Measurements from ENCODE around the gene CENPV.

CENPV gene

GRCh38 chr17:16358394-16358793 is 5.1 kb upstream of the CENPV start:
- DNase-seq, result no peak

DNA sequence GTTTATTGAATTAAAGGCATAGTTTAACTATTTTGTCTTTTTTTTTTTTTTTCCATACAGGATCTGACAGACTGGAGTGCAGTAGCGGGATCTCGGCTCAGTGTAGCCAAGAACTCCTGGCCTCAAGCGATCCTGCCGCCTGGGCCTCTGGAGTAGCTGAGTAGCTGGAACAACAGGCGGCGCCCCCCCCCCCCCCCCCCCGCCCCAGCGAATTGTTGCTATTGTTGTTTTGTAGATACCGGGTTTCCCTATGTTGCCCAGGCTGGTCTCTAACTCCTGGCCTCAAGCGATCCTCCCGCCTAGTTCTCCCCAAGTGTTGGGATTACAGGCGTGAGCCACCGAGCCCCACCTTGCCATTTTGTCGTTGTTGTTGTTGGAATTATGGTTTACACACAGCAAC is 1.3 kb upstream of the CENPV start:
- DNase-seq, result no peak

GRCh38 chr17:16352667-16353316 is 477 bp downstream of the CENPV start:
- peak in 1 of 2 experiments; percentile 31 for DNase-seq

- peak in 1 of 2 experiments; percentile 56 for DNase-seq
Observed at GRCh38 chr17:16352303-16352666, 984 bp downstream of the CENPV start.

GRCh38 chr17:16351831-16352230 is 1.4 kb downstream of the CENPV start:
- DNase-seq, result no peak

DNA sequence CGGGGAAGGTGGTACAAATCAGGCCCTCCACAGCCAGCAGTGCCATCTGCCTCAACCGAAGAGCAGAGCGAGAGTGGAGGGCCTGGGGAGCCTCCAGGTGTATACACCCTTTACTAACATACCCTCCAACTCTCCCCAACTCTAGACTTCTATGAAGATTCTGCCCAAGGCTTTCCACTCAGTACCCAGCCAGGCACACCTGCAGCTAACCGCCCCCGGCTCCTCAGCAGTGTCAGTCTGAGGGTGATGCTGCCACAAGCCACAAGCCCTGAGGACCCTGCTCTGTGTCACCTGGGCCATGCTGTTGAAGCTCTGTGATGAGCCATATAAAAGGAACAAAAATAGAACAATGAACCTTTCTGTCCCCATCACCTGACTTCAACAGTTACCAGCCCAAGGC is 3.8 kb downstream of the CENPV start:
- DNase-seq, result no peak

- no peak for DNase-seq
Observed at GRCh38 chr17:16348586-16348985, 4.7 kb downstream of the CENPV start.

DNA sequence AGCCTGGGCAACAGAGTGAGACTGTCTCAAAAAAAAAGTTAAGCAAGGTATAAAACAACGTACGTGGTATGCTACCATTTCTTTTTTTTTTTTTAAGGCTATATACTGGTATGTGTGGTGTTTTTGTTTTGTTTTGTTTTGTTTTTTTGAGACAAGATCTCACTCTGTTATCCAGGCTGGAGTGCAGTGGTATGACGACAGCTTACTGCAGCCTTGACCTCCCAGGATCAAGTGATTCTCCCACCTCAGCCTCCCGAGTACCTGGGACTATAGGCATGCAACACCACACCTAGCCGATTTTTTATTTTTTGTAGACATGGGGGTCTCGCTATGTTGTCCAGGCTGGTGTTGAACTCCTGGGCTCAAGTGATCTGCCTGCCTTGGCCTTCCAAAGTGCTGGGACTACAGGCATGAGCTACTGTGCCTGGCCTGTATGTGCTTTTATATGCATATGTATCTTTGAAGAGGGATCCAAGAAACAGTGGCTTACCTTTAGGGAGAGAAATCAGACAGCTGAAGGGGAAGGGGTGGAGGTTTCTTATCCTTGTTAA is 6.5 kb downstream of the CENPV start:
- no peak for DNase-seq

GRCh38 chr17:16345565-16345964 is 7.7 kb downstream of the CENPV start:
- DNase-seq, result no peak

DNA sequence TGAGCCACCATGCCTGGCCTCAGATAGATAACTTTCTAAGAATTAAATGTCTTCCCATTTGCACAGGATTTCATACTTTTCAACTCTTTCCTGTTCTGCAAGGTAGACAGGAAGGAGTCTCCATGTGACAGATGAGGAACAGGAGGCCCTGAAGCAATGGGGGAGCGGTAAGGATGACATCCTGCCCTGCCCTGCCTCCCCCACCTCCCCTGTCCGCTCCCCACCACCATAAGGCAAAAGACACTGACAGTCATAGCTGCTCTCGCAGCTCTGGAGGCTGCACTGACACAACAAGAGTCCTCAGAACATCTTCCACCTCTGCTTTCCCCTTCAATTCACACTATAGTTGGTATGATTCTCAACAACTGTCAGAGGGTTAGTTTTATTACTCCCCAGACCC is 9.7 kb downstream of the CENPV start:
- DNase-seq, result no peak

GRCh38 chr17:16342979-16343378 is 10.3 kb downstream of the CENPV start:
- DNase-seq, result peak; percentile 82 to 87

DNA sequence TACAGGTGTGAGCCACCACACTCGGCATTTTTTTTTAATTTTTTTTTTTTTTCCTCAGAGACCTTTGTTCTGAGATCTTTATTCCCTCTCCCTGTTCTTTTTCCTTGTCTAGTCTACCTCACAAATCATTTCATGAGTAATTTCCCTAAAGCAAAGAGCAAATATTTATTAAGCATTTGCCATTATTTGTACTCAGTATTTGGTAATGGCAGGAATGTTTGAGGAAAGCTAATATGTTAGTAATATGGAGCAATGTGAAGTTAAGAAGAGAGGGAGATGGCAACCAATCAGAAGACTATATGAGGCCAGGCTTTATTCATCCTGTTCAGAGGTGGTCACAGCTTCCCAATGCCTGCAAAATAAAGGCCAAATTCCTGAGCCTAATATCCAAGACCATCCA is 13.3 kb downstream of the CENPV start:
- no peak for DNase-seq

GRCh38 chr17:16339402-16339801 is 13.9 kb downstream of the CENPV start:
- DNase-seq, result no peak

GRCh38 chr17:16338391-16338790 is 14.9 kb downstream of the CENPV start:
- DNase-seq, result no peak

- peak in 1 of 2 experiments; percentile 3 for DNase-seq
Observed at GRCh38 chr17:16329519-16330271, 23.6 kb downstream of the CENPV start.

GRCh38 chr17:16328997-16329396 is 24.3 kb downstream of the CENPV start:
- peak in 1 of 2 experiments; percentile 8 for DNase-seq

DNA sequence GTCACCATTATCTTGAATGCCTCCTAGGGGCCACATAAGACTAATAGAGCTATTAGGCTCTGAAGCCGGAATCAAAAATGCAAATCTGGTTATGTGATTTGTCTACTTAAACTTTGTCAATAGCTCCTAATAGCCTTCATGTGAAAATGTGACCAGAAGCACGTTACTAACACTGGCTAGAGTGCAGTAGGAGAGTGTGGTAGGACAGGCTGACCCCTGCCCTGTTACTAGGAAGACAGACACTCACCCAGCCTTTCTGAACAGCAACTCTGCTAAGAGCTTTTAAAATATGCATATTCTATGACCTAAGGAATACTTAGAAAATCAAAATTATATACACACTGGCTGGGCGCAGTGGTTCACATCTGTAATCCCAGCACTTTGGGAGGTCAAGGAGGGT is 26.3 kb downstream of the CENPV start:
- DNase-seq, result no peak

- DNase-seq, result no peak
Observed at GRCh38 chr17:16325964-16326363, 27.3 kb downstream of the CENPV start.

DNA sequence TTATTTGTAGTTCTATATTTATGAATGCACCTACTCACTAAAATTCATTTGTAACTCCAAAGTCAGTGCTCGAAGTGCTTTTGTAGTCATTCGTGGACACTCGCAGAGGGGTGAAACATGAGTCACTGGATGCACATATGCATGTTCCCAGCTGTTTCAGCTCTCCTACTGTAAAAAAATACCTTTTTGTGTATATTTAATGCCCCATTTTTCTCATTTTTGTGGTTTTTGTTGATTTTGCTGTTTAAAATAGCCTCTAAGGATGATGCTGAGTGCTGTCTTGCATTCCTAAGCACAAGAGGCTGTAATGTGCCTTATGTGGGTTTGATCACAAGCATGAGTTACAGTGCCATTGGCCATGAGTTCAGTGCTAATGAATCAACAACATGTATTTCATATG is 30.6 kb downstream of the CENPV start:
- DNase-seq, result no peak

GRCh38 chr17:16319969-16320368 is 33.3 kb downstream of the CENPV start:
- DNase-seq, result no peak

- no peak for DNase-seq
Observed at GRCh38 chr17:16314859-16315258, 38.4 kb downstream of the CENPV start.

DNA sequence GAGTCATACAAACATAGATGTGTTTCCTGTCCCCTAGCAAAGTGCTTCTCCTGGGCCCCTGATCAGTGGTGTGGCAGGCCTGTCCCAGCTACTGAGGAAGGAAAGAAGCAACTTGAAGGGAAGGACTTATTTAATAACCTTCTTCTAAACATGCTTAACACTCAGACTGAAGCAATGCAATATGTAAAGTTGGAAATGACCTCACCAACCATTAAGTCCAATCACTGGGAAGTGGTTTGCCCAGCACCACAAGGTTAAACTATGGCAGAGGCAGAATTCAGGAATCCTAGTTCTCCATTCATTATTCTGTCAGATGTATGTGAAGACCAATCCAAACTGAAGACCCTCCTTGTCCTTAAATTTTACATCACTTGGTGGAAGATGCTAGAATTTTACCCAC is 39.1 kb downstream of the CENPV start:
- DNase-seq, result no peak

- no peak for DNase-seq
Observed at GRCh38 chr17:16313139-16314090, 39.9 kb downstream of the CENPV start.
